CD4-positive, alpha-beta T cell treated with Interleukin-4 for 1 hour (primary cell): ENCODE data around the gene SHC2.
"Not testable (repeated sequence)": the region's sequence is repeated elsewhere in the genome, so short reads cannot be mapped to it uniquely, and the experiment has no call there.

Experiments
- DNase-seq, 2 donors: peaks; one replicate each; pipeline ENCODE4 v3.0.0-alpha.2; 2020 to 2022

Gene SHC2

DNA sequence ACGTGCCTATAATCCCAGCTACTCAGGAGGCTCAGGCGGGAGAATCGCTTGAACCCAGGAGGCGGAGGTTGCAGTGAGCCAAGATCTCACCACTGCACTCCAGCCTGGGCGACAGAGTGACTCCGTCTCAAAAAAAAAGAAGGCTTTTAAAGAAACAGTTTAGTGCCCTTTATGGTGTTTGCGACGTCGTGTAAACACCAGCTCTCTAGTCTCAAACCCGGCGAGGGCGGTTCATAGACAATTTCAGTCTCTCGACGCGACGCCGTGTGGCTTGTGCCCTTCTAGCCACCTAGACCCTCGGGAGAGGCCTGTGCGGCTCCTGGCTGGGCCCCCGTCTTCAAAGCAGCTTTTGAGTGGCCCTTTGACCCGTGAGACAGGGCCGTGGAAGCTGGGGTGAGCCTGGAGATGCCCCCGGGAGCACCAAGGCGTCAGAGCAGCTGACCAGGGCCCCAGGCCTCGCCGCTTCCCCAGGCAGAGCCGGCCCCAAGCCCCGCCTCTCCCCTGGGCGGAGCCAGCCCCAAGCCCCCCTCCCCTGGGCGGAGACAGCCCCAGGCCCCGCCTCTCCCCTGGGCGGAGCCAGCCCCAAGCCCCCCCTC lies 30.4 kb upstream of the SHC2 start:
- no peak for DNase-seq

DNA sequence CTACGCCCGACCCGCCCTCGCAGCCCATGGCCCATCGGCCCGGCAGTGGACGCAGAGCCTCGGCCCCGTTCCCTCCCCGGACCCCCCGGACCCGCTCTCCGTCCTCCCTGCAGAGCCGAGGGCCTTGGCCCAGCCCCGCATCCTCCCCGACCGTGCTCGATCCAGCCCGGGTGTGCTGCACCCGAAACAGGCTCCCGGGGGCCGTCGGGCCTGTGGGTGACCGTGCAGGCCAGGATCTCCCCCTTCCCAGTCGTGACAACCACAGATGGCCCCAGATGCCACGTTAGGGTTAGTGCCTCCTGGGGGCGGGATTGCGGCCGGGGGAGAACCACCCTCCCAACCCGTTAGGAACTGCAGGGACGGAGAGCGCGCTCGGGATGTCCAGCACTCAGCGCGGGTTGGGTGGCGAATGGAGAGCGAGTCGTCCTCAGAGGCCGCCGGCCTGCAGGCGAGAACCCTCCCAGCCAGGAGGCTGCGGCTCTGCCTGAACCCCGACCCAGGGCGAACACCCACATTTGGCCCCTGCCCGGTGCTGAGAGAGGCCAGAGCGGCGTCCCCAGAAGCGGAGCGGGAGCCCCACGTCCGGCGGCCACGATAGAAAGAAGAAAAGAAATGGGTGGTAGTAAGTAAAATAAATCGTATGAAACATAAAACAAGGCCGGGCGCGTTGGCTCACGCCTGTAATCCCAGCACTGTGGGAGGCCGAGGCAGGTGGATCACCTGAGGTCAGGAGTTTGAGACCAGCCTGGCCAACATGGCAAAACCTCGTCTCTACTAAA lies 28.8 kb upstream of the SHC2 start:
- DNase-seq, result no peak

DNA sequence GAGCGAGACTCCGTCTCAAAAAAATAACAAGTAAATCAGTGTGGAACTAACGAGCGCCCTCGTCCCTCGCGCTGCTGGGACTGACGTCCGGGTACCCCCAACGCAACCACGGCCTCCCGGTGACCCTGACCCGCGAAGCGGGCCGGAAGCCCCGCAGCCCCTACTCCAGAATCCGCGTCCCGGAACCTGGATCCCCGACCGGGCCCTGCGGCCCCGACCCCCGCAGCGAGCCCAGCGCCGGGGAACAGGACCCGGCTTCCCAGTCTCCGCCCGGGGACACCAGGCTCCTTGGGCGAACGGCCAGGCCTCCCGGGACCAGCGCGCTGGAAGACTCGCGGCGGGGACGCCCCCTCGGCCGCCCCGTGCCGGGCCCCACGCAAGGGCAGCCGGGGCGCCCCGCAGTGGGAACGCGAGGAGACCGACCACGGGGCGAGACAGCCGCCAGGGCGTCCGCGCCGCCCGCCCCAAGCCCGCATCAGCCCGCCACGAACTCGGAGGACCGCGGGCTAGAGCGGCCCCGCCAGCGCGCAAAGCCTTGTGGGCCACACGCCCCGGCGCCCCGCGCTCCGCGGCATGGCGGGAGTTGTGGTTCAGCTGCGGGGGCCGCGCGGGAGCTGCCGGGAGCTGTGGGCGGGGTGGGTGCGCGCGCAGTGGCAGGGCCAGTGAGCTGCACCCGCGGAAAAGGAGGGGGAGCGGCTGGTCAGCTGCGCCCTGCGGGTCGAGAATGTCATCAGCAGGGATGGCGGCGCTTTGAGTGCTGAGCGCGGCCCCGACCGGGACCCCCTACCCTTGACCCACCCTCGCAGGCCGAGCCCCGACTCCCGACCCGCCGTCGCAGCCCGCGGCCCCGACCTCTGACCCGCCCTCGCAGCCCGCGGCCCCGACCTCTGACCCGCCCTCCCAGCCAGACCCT lies 27.9 kb upstream of the SHC2 start:
- peak; percentile 90 to 94 for DNase-seq

DNA sequence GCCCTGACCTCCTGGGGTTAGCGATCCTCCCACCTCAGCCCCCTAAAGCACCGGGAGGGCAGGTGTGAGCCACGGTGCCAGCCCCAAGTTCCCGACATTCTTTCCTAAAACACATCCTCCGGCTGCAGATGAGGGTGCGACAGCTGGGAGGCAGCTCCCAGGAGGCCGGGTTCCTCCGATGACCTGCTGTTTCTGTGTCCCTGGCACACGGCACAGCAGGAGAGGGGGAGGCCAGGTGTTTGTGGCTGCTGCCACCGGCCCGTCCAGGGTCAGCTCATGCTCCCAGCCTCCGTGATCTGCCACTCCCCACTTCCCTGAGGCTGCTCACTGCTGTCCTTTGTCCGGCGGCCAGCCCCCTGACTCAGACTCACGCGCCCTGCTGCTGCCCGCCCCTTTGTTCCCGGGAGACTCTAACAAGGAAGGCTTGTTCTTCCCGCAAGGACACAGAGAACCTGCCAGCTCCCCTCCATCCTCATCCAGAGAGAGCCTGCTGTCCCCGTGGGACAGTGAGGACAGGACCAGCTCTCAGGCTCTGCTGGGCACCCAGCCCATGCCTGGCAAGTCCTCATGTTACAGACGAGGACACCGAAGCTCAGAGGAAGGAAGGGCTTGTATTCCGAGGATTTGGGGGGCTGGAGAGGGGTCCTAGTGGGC lies 24.9 kb upstream of the SHC2 start:
- DNase-seq, result no peak

DNA sequence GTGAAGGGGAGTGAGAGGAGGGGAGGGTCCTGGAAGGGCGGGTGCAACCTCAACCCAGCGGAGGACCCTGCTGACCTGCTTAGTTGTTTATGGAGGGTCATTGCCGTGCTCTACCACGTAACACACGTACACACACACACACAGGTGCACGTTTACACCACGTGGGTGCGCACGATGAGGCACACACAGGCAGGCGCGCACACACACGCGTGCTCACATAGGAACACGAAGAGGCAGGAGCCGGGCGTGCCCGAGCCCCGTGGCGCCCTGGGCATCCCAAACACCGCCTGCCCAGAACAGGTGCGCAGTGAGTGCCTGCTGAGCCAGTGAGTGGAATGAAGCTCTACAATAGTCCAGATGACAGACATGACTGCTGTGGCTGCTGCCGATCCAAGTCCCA lies 24.2 kb upstream of the SHC2 start:
- no peak for DNase-seq

DNA sequence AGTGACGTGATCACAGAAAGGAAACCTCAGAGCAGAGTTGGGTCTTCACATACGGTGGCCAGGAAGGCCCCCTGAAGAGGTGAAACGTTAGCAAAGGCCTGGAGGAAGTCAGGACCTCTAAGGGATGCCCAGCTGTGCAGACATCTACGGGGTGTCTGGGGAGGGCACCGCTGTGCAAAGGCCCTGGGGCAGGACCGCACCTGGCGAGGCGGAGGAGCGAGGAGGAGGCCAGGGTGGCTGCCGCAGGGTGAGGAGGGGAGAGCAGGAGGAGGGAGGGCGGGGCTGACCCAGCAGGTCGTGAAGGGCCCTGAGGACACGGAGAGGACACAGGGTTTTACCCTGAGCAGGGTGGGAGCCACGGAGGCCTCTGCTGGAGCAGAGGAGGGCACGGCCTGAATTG lies 23.7 kb upstream of the SHC2 start:
- no peak for DNase-seq

DNA sequence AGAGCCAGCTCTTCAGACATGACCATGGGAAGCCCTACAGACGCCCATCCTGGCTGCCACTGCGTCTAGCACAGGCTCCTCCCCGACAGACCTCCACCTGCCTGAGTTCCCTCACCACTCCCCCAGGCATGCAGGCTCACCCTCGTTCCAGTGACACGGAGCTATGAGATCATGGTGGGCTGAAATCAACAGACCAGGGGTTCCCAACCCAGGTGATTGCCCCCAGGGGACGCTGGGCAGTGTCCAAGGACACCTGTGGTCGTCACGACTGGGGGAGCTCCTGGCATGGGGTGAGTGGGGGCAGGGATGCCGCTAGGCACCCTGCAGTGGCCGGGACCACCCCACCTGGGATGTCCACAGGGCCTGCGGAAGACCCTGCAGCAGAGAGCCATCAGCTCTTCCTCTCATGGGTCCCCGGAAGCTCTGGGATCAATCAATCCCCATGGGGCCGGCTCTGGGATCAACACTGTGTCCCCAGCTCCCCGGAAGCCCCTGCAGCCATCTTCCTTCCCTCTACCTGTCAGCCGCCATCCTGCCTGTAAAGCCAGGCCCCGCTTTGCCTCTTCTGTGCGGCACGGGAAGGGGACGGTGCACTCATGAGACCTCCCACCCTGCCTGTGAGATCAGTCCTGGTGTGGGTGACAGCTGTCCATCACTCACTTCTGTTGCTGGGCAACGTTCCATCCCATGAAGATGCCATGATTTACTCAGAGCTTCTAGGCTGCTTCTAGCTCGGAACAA lies 22.7 kb upstream of the SHC2 start:
- no peak for DNase-seq

DNA sequence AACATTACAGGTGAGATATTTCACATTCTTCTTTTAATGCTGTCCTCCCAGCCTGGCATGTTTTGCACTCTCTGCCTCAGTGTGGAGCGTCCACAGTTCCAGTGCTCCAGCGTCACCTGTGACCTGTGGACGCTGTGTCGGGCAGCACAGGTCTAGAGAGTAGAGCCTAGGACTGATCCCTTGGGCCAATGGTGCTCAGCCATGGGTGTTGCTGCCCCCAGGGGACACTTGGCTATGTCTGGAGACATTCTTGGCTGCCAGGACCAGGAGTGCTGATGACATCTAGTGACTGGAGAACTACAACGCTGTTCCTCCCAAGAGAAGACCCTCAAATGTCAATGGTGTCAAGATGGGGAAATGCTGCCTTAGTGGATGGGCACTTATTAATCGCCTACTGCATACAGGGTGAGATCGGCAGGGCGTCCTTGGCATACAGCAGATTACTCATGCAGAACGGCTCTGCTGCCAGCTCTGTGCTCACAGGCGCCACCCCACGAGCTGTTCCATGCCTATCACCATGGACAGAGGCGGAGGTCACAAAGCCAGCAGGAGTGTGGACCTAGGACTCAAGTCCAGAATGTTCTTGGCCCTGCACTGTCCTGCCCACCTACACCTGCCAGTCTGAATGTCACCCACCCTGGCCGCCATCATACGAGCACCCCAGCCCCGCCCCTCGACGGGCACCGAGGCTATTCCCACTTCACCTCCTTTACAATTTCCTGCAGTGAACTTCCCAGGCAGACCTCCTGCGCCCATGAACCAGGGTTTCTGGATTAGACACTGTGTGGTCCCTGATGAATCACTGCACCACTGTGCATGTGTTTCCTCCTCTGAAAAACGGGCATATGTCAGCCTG lies 21.6 kb upstream of the SHC2 start:
- no peak for DNase-seq

DNA sequence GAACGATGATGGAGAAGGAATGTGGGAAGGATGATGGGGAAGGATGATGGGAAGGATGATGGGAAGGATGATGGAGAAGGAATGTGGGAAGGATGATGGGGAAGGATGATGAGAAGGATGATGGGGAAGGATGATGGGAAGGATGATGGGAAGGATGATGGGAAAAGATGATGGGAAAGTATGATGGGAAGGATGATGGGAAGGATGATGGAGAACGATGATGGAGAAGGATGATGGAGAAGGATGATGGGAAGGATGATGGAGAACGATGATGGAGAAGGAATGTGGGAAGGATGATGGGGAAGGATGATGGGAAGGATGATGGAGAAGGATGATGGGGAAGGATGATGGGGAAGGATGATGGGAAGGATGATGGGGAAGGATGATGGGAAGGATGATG lies 20.3 kb upstream of the SHC2 start:
- DNase-seq, result not testable (repeated sequence)

DNA sequence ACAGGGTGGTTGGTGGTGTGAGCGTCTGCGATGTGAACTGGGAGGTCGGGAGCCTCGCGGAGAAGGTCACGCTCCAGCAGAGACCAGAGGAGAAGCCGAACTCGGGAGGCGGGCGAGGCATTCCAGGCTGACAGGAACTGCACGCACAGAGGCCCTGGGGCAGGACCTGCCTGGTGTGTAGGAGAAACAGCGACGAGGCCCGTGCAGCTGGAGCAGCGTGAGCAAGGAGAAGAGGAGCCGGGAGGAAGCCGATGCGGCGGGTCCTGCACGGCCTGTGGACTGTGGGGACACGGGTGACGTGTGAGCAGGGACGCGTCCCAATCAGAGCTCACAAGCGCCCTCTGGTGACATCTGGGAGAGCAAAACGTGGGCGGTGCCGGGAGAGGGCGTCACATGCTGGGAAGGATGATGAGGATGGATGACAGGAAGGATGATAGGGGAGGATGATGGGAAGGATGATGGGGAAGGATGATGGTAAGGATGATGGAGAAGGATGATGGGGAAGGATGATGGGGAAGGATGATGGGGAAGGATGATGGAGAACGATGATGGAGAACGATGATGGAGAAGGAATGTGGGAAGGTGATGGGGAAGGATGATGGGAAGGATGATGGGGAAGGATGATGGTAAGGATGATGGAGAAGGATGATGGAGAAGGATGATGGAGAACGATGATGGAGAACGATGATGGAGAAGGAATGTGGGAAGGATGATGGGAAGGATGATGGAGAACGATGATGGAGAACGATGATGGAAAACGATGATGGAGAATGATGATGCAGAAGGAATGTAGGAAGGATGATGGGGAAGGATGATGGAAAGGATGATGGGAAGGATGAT lies 19.4 kb upstream of the SHC2 start:
- peak; percentile 49 to 60 for DNase-seq

DNA sequence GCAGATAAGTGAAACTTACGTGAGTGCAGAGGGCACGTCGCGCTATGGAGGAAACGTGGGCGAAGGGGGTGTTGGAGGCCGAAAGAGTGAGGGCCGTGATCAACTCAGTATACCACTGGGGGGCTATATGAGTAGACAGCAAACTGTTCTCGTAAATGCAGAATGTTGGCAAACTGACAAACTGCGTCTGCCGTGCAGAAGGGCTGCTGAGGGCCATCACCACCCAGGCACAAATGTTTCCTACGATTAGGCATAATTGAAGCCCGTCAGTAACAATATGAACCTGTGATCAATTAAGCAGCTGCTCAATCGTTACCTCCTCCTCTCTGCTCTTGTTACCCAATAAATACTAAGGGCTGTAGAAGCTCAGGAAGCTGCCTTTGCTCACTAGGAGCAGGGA lies 18.1 kb upstream of the SHC2 start:
- DNase-seq, result no peak

DNA sequence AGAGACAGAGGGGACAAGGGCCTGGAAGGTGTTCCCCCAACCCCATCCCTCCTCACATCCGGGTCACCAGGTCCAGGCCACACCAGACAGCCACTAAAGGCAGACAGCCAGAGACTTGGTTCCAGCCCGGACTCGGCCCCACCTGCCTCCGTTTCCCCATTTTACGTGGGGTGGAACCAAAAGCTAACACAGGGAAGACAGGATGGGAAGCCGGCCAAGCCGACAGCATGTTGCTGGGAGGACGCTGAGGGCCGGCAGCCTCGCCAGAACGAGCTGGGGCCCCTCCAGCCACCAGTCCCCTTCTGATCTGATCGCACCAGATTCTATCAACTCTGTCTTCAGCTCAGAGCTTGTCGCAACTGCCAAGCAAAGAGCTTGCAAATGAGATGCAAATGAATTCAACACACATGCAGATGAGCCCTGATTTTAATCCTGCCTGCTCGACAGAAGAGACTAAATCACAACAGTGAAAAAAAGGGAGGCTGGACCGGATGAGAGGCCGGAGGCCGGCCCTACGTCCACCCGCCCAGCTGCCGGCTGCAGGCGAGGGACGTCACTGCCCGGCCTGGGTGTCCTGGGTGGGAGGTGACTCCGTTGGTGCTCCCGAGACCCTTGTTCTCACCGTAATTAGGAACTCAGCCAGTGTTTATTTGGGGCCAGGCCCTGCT lies 17.5 kb upstream of the SHC2 start:
- no peak for DNase-seq

DNA sequence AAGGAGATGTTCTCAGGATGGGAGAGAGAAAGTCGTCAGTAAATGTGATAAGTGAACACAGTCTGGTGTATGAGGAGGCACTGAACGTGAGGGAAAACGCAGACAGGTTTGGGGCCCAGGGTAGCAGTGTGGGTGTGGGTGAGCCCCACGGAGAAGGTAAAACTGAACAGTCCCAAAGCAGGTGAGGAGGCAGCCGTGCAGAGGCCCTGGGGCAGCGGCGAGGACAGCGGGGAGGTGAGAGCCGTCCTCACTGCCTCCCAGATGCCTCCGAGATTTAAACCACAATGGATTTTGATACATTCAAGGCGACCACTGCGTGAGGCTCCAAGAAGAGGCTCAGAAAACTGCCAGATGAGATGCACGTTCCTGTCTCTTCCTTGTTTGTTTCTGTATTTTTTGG lies 14.5 kb upstream of the SHC2 start:
- no peak for DNase-seq

DNA sequence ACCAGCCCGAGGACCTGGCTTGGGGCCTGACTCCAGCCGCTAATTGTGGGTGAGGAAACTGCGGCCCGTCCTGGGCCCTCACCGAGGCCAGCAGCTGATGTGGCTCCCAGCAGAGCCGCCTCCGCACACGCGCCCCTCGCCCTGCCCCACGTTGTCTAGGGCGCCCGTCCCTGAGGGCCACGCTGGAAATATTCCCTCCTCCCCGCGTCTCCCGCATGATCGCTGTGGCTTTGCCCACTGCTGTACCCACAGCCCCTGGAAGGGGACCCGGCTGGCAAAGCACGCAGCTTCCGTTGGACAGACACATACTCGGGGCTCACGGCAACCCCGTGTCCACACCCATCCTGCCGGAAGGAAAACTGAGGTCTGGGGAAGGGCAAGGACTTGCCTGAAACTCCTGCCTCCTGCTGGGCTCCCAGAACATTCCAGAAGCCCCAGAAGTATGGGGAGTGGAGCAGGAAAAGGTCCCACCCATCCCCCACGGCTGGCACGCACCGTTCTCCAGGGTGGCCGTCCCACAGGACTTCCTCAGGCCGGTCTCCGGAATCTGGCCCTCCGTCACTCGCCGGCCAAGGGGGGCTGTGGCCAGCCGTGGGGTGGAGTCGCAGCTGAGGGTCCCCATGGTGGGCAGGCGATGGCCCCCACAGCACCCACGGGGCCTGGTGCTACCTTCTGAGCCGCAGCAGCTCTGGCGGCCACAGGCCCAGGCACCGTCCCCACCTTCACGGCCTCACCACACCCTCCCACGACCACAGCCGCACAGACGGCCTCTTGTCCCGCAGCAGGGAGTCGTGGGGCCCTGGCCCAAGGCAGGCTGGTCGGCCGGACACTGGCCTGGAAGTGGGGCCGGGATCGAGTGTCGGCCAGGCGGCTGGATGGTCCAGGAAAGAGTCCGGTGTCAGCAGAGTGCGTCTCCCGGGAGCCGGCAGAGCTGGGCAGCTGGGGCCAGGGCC lies 13.6 kb upstream of the SHC2 start:
- no peak for DNase-seq

DNA sequence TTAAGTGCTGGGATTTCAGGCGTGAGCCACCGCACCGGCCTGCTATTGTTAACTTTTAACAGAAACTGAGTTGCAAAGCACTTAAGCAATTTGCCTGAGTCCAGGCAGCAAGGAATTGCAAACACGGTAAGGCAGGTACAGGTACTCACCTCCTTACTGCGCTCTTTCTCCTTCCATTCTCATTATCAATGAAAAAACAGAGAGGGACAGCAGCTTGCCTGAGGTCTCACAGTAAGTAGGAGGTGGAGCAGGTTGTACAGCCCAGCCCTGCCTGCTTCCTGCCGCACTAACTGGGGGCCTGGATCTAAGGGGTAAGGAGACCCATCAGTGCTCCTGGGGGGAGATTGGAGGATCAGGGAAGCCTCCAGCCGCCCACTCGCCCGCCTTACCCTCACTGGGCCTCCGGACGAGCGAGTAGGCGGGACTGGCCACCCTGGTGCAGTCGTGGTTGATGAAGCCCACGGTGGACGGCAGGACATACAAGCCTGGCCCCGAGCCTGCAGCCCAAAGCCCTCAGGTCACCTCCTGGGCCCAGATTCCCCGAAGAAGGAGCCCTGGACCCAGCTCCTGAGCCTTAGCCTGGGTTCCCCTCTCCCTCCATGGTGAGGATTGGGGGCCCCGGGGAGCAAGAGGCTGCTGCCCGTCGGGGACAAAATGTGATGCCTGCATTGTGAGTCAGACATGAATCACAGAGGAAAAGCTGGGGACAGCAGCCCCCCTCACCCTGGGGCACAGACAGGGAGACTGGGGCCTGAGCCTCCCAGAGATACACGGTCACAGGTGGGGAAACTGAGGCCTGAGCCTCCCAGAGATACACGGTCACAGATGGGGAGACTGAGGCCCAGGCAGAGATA lies 11.4 kb upstream of the SHC2 start:
- DNase-seq, result no peak

DNA sequence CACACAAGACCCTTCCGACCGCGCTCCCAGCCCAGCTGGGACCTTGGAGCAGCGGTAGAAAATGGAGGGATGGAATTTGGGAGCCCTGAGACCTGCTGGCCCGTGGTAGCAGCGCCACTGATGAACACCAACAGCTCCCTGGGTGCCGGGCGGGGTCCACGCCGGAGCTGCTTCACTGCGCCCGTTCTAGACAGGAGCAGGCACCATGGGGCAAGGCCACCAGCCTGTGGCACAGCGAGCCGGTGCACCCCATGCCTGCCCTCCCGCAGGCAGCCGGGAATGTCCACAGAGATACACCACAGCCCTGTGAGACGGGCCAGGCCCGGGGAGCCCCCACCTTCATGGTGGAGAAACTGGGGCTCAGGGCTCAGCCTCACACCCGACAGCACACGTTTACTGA lies 9.9 kb upstream of the SHC2 start:
- no peak for DNase-seq

DNA sequence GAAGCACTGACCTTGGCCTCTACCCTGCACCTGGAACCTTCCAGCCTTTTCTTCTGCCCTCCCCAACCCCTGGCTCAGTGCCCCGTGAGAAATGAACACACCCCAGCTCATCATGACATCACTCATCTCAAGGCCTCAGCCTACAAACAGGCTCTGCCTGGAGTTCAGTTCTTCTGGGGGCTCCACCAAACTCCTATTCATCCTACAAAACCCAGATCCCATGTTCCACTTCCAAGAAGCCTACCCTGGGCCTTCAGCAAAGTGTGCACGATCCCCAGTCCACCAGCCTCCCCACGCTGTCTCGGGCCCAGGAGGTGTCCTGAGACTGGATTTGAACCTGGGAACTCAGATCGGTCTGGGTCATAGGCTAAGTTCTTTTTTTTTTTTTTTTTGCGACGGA lies 9.0 kb upstream of the SHC2 start:
- DNase-seq, result no peak
